GM21360 (cell line): ENCODE measurements around the gene BBOX1.
"Not testable (repeated sequence)": the region's sequence is repeated elsewhere in the genome, so short reads cannot be mapped to it uniquely, and the experiment has no call there.

Experiments used
- ATAC-seq: cut with Tn5 transposase; IDR thresholded peaks from one replicate; pipeline ENCODE4 v1.9.1; 2021; ENCODE audit warnings: mild to moderate bottlenecking, moderate library complexity; ENCODE audit not compliant: unreplicated experiment

Gene BBOX1

DNA sequence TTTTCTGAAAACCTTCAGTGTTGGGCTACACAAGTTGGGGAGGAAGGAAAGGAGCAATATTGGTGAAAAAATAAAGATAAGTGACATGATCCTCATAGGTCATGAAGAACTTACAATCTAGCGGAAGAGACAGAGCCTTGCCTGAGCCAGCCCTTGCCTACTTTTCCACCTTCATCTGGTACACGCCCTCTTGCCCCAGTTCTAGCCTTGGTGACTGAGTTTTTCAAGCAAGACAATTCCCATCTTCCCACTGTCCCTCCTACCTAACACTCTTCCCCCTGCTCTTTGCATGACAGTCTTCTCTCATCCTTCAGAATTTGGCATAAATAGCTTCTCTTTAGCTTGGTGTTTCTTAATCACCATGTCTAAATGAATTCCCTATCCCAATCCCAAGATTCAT lies 42.6 kb downstream of the BBOX1 start:
- ATAC-seq = no peak

DNA sequence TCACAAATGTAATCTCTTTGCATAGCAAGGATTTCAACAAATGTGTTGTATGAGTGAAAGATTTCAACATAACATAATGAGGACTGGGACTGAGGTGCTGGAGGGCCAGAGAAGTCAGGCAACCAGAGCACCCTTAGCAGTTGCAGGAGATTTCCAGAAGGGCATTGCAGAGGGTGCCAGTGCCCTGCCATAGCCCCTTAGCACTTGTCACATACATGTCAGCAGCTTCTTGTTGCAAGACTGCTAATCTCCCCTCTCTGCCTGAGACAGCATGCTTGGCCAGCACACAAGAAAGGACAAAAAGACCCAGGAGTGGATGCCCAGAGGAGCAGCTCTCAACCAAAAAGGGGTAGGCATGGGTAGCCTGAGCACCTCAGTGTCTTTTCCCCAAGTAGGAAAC lies 43.2 kb downstream of the BBOX1 start:
- ATAC-seq = no peak

DNA sequence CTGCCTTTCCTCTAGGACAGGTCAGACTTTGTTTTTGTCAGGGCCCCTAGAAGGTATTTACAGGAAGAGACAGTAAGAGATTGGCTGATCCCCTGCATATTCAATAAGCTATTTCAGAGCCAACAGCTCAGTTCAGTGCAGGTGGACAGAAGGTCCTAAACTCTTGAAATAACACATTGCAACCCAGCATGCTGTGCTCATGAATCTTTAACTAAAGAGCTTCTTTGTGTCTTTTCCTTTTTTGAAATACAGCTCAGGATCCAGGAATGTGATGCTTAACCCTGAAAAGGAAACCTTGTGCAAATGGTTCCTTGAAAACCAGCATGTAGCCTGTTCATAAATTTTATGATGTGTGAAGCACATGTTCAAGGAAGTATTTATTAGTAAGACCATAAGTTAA lies 43.9 kb downstream of the BBOX1 start:
- no peak for ATAC-seq

DNA sequence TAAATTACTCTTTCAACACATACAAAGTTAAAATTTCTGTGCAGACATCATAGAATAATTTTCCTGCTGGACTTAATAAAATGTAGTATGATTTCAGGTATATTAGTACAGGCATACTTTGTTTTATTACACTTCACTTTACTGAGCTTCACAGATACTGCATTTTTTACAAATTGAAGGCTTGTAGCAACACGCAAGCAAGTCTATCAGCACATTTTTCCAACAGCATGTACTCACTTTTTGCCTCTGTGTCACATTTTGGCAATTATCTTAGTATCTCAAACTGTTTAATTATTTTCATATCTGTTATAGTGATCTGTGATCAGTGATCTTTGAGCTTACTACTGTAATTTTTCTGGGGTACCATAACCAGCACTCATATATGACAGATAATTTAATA lies 44.5 kb downstream of the BBOX1 start:
- no peak for ATAC-seq

DNA sequence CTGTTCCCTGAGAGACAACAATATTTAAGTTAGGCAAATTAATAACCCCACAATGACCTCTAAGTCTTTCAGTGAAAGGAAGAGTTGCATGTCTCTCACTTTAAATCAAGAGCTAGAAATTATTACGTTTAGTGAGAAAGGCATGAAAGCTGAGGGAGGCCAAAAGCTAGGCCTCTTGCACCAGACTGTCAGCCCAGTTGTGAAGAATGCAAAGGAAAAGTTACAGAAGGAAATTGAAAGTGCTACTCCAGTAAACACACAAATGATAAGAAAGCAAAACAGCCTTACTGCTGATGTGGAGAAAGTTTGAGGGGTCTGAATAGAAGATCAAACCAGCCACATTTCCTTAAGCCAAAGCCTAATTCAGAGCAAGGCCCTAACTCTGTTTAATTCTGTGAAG lies 45.0 kb downstream of the BBOX1 start:
- no peak for ATAC-seq

DNA sequence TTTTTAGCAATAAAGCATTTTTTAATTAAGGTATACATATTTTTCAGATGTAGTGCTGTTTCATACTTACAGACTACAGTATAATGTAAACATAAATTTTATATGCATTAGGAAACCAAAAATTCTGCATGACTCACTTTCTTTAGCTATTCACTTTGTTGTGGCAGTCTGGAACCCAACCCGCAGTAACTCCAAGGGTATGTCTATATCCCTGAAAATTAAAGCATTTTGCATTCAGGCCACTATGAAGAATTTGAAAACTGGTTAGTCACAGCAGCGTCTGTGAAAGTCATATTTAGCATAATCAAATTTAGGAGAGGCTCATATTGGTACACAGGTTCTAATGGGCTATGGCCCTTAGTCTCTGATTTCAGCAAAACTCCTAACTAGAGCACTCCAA lies 46.8 kb downstream of the BBOX1 start:
- no peak for ATAC-seq

DNA sequence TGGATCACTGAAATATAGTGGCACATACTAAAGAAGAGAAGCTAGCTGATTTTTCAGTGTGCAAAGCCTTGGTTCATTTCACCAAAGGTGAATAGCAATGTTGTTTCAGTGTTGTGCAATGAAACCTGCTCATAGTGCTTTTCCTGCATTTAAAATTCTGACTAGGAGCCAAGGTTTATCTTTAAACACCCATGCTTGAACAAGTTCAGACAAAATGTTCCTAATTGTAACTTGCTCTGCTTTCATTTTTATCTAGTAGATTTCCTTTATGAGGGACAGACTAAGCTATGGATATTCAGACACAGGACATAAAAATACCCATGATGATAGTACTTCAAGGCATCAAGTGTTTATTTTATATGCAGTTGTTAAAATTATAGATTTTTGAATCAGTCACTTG lies 47.7 kb downstream of the BBOX1 start:
- no peak for ATAC-seq

DNA sequence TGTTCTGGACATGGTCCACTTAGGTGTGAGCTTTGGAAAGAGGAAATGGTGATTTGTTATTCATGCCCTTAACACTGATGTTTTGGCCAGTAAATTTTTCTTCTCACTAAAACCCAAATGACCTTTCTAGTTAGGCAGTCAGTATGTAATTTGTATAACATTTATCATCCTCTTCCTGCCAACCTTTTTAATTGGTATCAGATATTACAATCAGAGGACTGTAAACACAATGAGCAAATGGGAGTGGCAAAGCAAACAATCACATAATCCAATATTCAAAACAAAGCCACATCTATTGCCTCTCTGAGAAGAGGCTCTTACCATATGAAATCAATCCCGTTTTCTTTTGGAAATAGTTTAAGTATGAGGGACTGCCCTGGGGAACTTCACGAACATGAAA lies 49.1 kb downstream of the BBOX1 start:
- no peak for ATAC-seq

DNA sequence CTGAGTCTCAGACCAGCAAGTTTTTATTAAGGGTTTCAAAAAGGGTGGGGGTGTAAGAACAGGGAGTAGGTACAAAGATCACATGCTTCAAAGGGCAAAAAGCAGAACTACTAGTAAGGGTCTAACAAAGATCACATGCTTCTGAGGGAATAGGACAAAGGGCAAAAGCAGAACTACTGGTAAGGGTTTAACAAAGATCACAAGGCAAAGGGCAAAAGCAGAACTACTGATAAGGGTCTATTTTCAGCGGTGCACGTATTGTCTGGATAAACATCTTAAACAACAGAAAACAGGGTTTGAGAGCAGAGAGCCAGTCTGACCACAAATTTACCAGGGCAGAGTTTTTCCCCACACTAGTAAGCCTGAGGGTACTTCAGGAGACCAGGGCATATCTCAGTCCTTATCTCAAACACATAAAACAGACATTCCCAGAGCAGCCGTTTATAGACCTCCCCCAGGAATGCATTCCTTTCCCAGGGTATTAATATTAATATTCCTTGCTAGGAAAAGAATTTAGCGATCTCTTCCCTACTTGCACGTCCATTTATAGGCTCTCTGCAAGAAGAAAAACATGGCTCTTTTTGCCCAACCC lies 49.8 kb downstream of the BBOX1 start:
- not testable (repeated sequence) for ATAC-seq

DNA sequence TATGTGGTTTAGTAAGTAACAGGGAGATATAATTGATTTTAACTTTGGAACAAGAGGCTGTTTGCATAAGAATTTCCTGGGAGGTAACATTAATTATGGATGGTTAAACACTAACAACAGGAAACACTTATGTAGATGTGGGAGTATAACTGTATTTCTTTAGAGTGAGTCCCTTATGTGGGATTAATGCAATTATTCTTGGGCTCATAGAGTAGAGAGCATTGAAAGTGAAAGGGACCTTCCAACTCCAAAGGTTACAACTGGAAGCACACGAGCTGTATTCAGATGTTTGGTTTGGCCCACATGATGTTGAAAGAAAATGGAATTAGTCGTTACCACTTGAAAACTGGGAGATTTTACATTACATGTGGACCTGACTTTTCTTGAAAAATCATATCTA lies 53.5 kb downstream of the BBOX1 start:
- no peak for ATAC-seq

DNA sequence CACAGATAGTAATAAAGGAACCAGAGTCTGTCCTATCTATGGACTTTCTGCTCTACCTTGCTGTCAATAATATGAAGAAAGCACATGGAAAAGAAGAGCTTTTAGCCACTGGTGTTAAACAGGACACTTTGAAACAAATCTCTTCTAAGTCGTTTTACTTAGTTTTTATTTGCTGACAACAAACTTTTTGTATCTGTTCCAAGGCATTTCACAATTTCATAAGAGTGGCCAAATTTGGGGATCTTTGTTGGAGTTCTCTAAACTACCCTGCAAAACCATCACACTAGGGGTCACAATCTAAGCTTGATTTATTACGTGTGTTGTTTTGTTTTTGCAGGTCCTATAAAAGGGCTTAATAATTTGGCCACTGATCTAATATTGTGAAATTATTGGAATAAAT lies 54.4 kb downstream of the BBOX1 start:
- ATAC-seq = no peak

DNA sequence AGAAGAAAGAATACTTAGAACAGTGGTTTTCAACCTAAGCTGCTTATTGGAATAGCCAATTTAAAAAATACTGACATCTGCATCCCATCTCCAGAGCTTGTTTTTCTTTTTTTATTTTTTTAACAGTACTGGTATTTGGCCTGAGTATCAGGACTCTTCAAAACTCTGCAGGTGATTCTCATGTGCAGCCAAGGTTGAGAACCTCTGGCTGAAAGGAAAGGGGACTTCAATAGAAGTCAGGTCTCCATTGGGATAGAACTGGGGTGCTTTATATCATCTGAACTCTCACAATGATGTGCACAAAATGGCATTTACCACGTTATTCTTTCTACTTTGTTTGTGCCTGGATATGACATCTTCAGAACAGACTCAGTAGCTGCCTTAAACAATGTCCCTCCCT lies 55.3 kb downstream of the BBOX1 start:
- ATAC-seq = no peak

DNA sequence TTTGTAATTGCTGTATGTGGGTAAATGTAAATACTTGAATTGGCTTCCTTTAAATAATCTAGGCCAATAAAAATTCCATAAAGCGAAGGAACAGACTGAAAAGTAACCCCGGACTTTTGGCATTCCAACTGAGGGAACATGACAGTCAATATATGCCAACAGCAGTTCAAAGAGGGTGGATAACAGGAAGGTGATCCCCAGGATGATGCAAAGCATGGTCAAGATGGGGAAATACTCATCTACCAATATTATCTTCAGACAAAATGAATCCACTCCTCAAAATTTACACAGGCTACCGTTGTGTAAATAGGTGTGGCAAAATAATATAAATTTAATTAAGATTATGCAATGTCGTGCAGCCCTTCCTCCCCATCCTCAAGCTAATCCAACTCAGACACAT lies 56.9 kb downstream of the BBOX1 start:
- no peak for ATAC-seq

DNA sequence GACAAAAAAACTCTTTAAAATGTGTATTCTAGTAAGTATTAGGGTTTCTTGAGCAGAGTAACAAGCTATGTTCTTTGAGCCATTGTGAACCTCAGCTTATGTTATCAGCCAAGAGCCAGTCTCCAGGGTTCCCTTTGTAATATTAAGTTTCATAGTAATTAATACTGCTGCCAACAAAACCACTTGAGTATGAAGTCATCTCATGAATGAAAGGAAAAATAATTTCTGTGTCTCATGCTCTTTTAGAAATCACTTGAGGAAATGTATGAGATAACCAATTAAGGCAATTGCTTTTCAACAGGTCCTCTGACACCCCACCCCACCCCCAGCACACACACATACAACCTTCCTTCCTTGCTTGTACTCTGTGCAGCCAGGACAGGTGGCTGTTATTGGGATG lies 59.9 kb downstream of the BBOX1 start:
- ATAC-seq = no peak

DNA sequence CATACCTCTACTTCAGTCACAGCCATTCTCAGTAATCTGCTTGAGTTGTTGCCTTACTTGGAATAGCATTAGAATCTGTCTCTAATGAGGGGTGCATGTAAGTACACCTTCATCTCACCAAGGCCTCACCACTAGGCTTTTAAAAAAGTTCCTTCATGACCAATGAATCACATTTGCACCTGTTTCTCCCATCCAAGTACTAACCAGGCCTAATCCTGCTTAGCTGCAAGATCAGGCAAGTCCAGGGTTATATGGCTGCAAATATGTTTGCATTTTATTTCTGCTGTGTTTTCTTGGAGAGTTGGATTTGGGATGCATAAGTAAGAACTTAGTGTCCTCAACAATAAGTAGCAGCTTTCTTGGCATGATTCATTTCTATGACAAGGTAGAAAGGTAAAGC lies 66.9 kb downstream of the BBOX1 start:
- ATAC-seq = no peak

DNA sequence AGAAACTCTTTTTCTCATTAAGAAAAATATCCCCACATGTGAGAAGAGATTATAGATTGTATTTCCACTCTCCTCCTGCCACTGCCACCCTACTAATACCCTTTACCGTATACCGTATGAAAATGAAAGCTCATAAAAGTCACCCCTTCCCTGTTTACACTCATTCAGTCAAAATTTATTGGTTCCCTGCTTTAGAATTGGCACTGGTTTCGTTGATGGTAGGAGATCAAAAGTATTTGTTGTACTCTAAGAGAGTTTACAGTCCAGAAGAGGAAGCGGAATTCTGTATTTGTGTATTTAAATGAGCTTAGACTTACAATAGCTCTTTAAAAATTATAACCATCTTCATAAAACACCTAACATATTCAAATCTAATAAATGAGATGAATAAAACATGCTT lies 68.2 kb downstream of the BBOX1 start:
- no peak for ATAC-seq

DNA sequence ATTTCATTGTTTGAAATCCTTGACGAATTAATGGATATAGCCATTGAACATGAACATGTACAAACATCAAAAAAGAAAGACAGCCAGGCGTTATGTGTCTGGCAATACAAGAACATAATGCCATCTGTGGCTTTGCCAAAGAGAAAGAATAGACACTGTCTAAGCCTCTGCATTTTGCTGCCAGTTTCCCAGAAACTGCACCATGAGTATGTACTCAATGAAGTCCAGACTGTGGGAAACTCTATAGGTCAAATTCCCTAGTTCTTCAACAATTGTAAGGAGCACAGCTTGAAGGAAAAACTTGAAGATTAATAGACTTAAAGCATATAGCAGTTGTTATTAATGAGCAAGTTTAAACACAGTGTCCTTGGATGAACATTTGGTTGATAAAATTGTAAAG lies 71.3 kb downstream of the BBOX1 start:
- ATAC-seq = no peak

DNA sequence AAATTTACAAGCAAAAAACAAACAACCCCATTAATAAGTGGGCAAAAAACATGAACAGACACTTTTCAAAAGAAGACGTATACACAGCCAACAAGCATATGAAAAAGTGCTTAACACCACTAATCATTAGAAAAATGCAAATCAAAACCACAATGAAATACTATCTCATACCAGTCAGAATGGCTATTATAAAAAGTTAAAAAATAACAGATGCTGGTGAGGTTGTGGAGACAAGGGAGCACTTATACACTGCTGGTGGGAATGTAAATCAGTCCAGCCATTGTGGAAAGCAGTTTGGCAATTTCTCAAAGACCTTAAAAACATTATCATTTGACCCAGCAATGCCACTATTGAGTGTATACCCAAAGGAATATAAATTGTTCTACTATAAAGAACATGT lies 72.3 kb downstream of the BBOX1 start:
- no peak for ATAC-seq

DNA sequence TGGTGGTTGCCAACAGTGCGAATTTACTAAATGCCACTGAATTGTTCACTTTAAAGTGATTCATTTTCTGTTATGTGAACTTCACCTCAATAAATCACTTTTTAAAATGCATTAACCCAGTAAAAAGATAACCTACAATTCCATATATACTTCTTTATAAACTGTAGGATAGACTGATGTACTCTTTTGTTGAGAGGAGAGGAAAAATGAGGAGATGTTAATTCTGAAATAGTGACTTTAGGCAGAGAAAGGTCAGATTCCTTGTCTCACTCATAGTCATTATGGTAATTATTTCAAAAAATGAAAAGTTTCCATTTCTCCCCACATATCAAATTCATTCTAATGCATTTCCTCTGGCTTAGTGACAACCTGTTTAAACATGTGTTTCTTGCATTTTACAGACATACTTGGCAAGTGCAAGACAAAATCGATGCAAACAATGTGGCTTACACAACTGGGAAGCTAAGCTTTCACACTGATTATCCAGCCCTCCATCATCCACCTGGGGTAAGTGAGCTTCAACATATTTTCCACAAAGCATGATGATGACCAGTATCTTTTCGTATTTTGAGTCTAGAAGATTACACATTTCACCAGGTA lies 74.5 kb downstream of the BBOX1 start:
- no peak for ATAC-seq

DNA sequence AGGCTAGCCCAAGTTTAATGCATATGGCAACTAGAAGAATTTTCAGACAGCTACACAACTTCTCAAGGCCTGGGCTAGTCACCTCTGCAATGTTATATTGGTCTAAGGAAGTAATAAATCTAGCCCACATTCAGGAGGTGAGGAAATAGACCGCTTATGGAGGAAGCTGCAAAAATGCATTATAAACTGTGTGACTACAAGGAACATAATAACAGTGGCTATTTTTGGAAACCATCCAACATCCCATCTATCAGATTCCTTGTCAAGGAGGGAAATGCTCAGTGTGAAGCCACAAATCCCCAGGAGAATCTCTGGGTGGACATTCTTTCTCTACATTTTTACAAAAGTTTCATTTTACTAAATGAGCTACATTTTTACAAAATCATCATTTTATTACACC lies 76.1 kb downstream of the BBOX1 start:
- ATAC-seq = no peak

DNA sequence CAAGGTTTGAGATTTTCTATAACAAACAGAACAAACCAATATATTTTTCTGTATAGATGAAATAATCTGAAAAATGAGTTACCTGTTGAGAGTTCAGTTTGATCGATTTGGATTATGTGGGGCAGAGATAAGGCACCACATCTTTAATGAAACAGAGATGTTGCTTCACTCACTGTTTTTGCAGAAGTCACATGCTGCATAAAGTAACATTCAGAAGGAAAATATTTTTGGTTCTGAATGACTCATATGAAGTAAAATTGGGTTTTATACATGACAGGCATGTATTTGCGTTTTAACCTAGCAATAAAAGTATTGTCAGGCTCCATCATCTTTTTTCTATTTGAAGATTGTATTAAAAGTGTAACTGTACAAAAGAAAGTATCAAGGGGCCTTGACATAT lies 77.8 kb downstream of the BBOX1 start:
- no peak for ATAC-seq

DNA sequence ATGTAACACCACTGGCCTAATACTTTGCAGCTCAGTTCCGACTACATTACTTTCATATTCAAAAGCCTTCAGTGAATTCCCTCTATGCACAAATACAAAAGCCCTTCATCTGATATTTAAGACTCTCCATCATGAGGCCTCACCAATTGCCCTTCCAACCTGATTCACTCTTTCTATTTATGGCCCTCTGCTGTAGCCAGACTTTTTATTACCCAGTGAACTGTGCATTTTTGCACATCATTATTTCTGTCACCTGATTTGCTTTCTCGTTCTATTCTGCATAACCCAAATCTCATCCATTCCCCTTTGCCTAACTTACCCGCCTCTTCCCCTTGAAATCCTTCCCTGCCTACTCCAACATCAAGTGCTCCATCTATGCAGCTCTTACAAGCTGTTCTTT lies 78.3 kb downstream of the BBOX1 start:
- ATAC-seq = no peak

DNA sequence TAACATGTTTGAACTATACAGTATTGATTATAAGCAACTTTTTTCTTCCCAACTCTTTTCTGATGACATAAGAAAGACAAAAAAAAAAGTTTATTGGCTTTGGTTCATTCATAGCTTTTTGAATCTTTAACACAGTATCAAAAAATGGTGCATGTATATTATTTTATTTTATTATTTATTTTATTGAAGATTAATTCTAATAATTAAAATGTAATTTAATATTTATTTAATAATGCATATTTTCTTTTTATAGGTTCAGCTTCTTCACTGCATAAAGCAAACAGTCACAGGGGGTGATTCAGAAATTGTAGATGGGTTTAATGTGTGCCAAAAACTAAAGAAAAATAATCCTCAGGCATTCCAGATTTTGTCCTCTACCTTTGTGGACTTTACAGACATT lies 78.8 kb downstream of the BBOX1 start:
- no peak for ATAC-seq
